HG03103 (cell line): ENCODE measurements around the gene PLXDC1.
"Not testable (repeated sequence)": the region's sequence is repeated elsewhere in the genome, so short reads cannot be mapped to it uniquely, and the experiment has no call there.

ENCODE experiments used
- ATAC-seq: cut with Tn5 transposase; IDR thresholded peaks from one replicate; pipeline ENCODE4 v1.9.1; 2021; ENCODE audit warnings: low read depth; ENCODE audit not compliant: unreplicated experiment

Gene PLXDC1

GRCh38 chr17:39071573-39071972 is 79.9 kb downstream of the PLXDC1 start:
- ATAC-seq, result no peak

- no peak for ATAC-seq
Measured at GRCh38 chr17:39069114-39069756, 82.2 kb downstream of the PLXDC1 start.

GRCh38 chr17:39064819-39065218 is 86.6 kb downstream of the PLXDC1 start:
- ATAC-seq, result no peak

GRCh38 chr17:39064374-39064773 is 87.1 kb downstream of the PLXDC1 start:
- no peak for ATAC-seq

GRCh38 chr17:39063681-39064069 is 87.8 kb downstream of the PLXDC1 start:
- no peak for ATAC-seq

- ATAC-seq, result no peak
Measured at GRCh38 chr17:39062846-39063680, 88.4 kb downstream of the PLXDC1 start.

- no peak for ATAC-seq
Measured at GRCh38 chr17:39058524-39058923, 92.9 kb downstream of the PLXDC1 start.

- no peak for ATAC-seq
Measured at GRCh38 chr17:39057701-39058206, 93.7 kb downstream of the PLXDC1 start.

GRCh38 chr17:39054111-39054645 is 97.3 kb downstream of the PLXDC1 start:
- ATAC-seq, result no peak

GRCh38 chr17:39052423-39052822 is 99.0 kb downstream of the PLXDC1 start:
- not testable (repeated sequence) for ATAC-seq

GRCh38 chr17:39051001-39051585 is 100.3 kb downstream of the PLXDC1 start:
- no peak for ATAC-seq

- ATAC-seq, result no peak
Measured at GRCh38 chr17:39045948-39046679, 105.3 kb downstream of the PLXDC1 start.

GRCh38 chr17:39036009-39036408 is 115.4 kb downstream of the PLXDC1 start:
- ATAC-seq, result no peak

- ATAC-seq, result not testable (repeated sequence)
Measured at GRCh38 chr17:39035578-39035977, 115.9 kb downstream of the PLXDC1 start.

GRCh38 chr17:39028690-39029089 is 122.7 kb downstream of the PLXDC1 start:
- no peak for ATAC-seq

GRCh38 chr17:39027455-39028035 is 123.9 kb downstream of the PLXDC1 start:
- no peak for ATAC-seq

GRCh38 chr17:39026980-39027451 is 124.4 kb downstream of the PLXDC1 start:
- ATAC-seq, result no peak

GRCh38 chr17:39026346-39026745 is 125.1 kb downstream of the PLXDC1 start:
- not testable (repeated sequence) for ATAC-seq

- ATAC-seq, result no peak
Measured at GRCh38 chr17:39022924-39023323, 128.5 kb downstream of the PLXDC1 start.

GRCh38 chr17:39020037-39020436 is 131.4 kb downstream of the PLXDC1 start:
- not testable (repeated sequence) for ATAC-seq
